Endothelial cell of umbilical vein (primary cell): ENCODE results near the gene SEMA4D. TPM values are rescaled to one million over a fixed set of nuclear protein-coding genes. Genes with fewer than 3 reads are reported as not detected.

Experiments
- BruUV-seq: library from RNA; stranded (reverse); fragments of 400-500 nt; replicated peaks from 2 replicates; lab custom pipeline; 2021; lab: Mats Ljungman, UMichigan
- CTCF ChIA-PET: fragments of 300-600, 350-600 bp; sonication (Branson Sonifier 250); formaldehyde crosslinking; loops from one replicate; lab custom pipeline; 2021; ENCODE audit warnings: antibody characterized with exemption, inconsistent platforms; lab: Charles Lee
- POLR2A ChIA-PET: fragments of 300-600, 350-600 bp; sonication (Branson Sonifier 250); formaldehyde crosslinking; loops from one replicate; lab custom pipeline; 2021; ENCODE audit warnings: antibody characterized with exemption, inconsistent platforms; lab: Charles Lee
- DNase-seq: peaks from one replicate; pipeline ENCODE4 v3.0.0-alpha.2; 2011; ENCODE audit warnings: low read depth, low spot score
- FAIRE-seq: peaks from 2 replicates; lab custom pipeline; 2011; peaks lifted over from hg19 to GRCh38; lab: Jason Lieb, UNC
- H2AFZ ChIP-seq: 2 replicates; pipeline ENCODE4 v1.6.0; 2012; ENCODE audit warnings: low read depth, low read length, control low read depth, inconsistent platforms
- H3K27ac ChIP-seq: 2 replicates; pipeline ENCODE4 v1.5.1; 2011; ENCODE audit warnings: low read depth, mild to moderate bottlenecking, control low read depth, low read length, moderate library complexity; ENCODE audit not compliant: insufficient read depth
- H3K27me3 ChIP-seq, 2 experiments: 2 replicates each; pipeline versions ENCODE4 v1.6.0 to v1.6.1; 2011; ENCODE audit warnings: low read length in 2 of 2, mixed read lengths in 1 of 2; ENCODE audit not compliant: control insufficient read depth in 2 of 2, insufficient read depth in 2 of 2
- H3K36me3 ChIP-seq, 2 experiments: 2 replicates in 1 of 2; 3 replicates in 1 of 2; pipeline ENCODE4 v1.5.1; 2011; ENCODE audit warnings: low read length in 2 of 2, mild to moderate bottlenecking in 1 of 2, moderate library complexity in 1 of 2; ENCODE audit not compliant: control insufficient read depth in 2 of 2, insufficient read depth in 2 of 2; ENCODE audit errors: extremely low read depth in 1 of 2
- H3K4me1 ChIP-seq: 3 replicates; pipeline ENCODE4 v1.5.1; 2011; ENCODE audit warnings: mild to moderate bottlenecking, low read length; ENCODE audit not compliant: control insufficient read depth, insufficient read depth; ENCODE audit errors: extremely low read depth
- H3K4me2 ChIP-seq: 2 replicates; pipeline ENCODE4 v1.6.1; 2011; ENCODE audit warnings: low read length, control low read depth, mixed read lengths; ENCODE audit not compliant: insufficient read depth
- H3K4me3 ChIP-seq, 3 experiments: fragments of 200-600 bp in 1 of 3; sonication (generic), shearing (Covaris generic) in 1 of 3; replicated peaks in 1 of 3; 2 replicates each; pipeline ENCODE4 v1.5.1; 2011 to 2016; ENCODE audit warnings: control low read depth in 3 of 3, low read length in 3 of 3, mild to moderate bottlenecking in 2 of 3, inconsistent platforms in 1 of 3, low read depth in 1 of 3, moderate library complexity in 1 of 3; ENCODE audit not compliant: insufficient read depth in 1 of 3
- H3K79me2 ChIP-seq: 2 replicates; pipeline ENCODE4 v1.6.0; 2012; ENCODE audit warnings: low read length, inconsistent platforms; ENCODE audit not compliant: control insufficient read depth, insufficient read depth
- H3K9ac ChIP-seq: replicated peaks from 2 replicates; pipeline ENCODE3; 2011; ENCODE audit warnings: low read length, control low read depth; ENCODE audit not compliant: insufficient read depth; ENCODE audit errors: extremely low read depth
- H3K9me1 ChIP-seq: replicated peaks from 3 replicates; pipeline ENCODE4 v1.6.0; 2011; ENCODE audit warnings: mild to moderate bottlenecking, low read length; ENCODE audit not compliant: control insufficient read depth, insufficient read depth; ENCODE audit errors: extremely low read depth
- H3K9me3 ChIP-seq: replicated peaks from 2 replicates; pipeline ENCODE4 v1.5.1; 2012; ENCODE audit warnings: low read length, inconsistent platforms; ENCODE audit not compliant: control insufficient read depth, insufficient read depth
- H4K20me1 ChIP-seq: replicated peaks from 2 replicates; pipeline ENCODE3; 2011; ENCODE audit warnings: mild to moderate bottlenecking, low read length; ENCODE audit not compliant: control insufficient read depth, insufficient read depth; ENCODE audit errors: extremely low read depth
- EZH2 ChIP-seq: IDR thresholded peaks from 2 replicates; pipeline ENCODE4 v1.6.1; 2012; ENCODE audit warnings: borderline replicate concordance, low read depth, mild to moderate bottlenecking, moderate library complexity, low read length, inconsistent platforms; ENCODE audit not compliant: severe bottlenecking
- FOS ChIP-seq: IDR thresholded peaks from 2 replicates; pipeline ENCODE4 v1.6.1; 2011; ENCODE audit warnings: mild to moderate bottlenecking, low read length, moderate library complexity, borderline replicate concordance; ENCODE audit not compliant: insufficient read depth
- GATA2 ChIP-seq: IDR thresholded peaks from 2 replicates; pipeline ENCODE4 v1.7.0; 2011; ENCODE audit warnings: low read depth, mild to moderate bottlenecking, moderate library complexity, mixed read lengths, low read length; ENCODE audit not compliant: insufficient read length, insufficient read depth
- JUN ChIP-seq: IDR thresholded peaks from 2 replicates; pipeline ENCODE4 v1.6.1; 2011; ENCODE audit warnings: borderline replicate concordance, low read depth; ENCODE audit not compliant: insufficient read length, insufficient read depth
- MAX ChIP-seq: IDR thresholded peaks from 2 replicates; pipeline ENCODE4 v1.6.1; 2011; ENCODE audit not compliant: insufficient read depth, insufficient read length
- MYC ChIP-seq: IDR thresholded peaks from one replicate; pipeline ENCODE4 v1.6.1; 2011; ENCODE audit warnings: mild to moderate bottlenecking, low read depth, low read length
- POLR2A ChIP-seq: IDR thresholded peaks from 2 replicates; pipeline ENCODE4 v1.6.1; 2012; ENCODE audit warnings: low read depth, mild to moderate bottlenecking, control low read depth, low read length
- POLR2AphosphoS5 ChIP-seq: IDR thresholded peaks from 2 replicates; pipeline ENCODE4 v1.6.1; 2012; ENCODE audit warnings: low read depth, mild to moderate bottlenecking, control low read depth, low read length, moderate library complexity; ENCODE audit not compliant: insufficient read depth
- dilution Hi-C: fragments of 300-500 bp; cut with MboI; formaldehyde crosslinking; loops from one replicate; pipeline ENCODE4 v1.15.0; 2019; ENCODE audit warnings: low sequenced_read_pairs; ENCODE audit not compliant: extremely low pct_ligation_motif_present
- intact Hi-C: fragments of 100-400 bp; cut with micrococcal nuclease; formaldehyde crosslinking; loops from one replicate; pipeline ENCODE4 v1.10.0; 2022
- polyA plus RNA-seq, 4 experiments: library from polyadenylated mRNA; depleted of rRNA in 3 of 4; stranded (reverse) in 3 of 4; unstranded in 1 of 4; fragments of >200 nt; gene quantifications; 2 replicates each; pipeline versions ENCODE4 v1.2.1 to v1.2.3, GENCODE V29; 2011 to 2012; ENCODE audit warnings: missing spikeins in 1 of 4
- total RNA-seq: library from RNA; stranded (reverse); gene quantifications from 2 replicates; pipeline ENCODE4 v1.2.3, GENCODE V29; 2021
- TF ChIP-seq, protein P1 (sequence below), 2 donors: IDR thresholded peaks; 1 replicate in 1 of 2; 2 replicates in 1 of 2; pipeline ENCODE4 v1.5.1; 2011; ENCODE audit warnings: low read length in 2 of 2, mild to moderate bottlenecking in 2 of 2, moderate library complexity in 2 of 2, control low read depth in 1 of 2, inconsistent platforms in 1 of 2, low read depth in 1 of 2; ENCODE audit not compliant: insufficient read depth in 1 of 2; ENCODE audit errors: extremely low read depth in 1 of 2

Gene SEMA4D
- total and polyA plus RNA-seq, 2 donors (not counting 3 experiments of a cell fraction or from before 2014, with no cell fraction given), result 3.9 to 15.7 TPM

DNA sequence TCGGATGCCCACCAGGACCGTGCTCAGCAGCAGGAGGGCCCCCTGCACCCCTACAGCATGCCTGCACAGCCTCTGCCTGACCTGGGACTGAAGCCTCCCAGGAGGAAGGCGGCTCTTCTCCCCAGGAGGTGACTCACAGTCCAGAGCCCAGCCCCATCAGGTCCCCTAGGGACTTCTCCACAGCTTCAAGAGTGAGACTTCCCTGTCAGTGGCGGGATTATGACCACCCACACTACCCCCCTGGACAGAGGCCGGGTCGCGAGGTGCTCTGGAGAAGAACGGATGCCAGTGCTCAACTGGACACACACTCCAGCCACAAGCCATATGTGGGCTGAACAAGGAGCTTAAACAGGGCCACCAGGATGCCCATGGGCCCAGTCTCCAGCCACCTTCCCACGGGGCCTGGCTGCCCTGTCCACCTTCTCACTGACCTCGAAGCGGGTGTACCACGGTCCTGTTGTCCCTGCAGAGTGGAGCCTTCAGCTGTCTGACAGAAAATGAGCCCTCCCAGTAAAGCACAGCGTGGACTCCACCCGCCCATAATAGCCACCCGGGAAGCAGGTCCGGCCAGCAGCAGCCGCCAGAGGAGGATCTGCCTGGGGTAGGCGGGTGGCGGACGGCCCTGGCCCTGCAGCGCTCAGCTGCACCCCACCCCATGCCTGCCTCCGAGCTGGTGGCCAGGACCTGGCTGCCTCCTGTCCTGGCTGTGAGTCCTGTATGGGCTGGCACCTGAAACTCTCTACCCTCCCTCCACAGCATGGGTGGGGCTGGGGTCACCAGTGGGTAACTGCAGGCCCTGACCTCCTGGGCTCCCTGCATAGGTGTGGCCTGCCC, 54.7 kb downstream of the SEMA4D start:
- TF ChIP-seq, protein P1, sequence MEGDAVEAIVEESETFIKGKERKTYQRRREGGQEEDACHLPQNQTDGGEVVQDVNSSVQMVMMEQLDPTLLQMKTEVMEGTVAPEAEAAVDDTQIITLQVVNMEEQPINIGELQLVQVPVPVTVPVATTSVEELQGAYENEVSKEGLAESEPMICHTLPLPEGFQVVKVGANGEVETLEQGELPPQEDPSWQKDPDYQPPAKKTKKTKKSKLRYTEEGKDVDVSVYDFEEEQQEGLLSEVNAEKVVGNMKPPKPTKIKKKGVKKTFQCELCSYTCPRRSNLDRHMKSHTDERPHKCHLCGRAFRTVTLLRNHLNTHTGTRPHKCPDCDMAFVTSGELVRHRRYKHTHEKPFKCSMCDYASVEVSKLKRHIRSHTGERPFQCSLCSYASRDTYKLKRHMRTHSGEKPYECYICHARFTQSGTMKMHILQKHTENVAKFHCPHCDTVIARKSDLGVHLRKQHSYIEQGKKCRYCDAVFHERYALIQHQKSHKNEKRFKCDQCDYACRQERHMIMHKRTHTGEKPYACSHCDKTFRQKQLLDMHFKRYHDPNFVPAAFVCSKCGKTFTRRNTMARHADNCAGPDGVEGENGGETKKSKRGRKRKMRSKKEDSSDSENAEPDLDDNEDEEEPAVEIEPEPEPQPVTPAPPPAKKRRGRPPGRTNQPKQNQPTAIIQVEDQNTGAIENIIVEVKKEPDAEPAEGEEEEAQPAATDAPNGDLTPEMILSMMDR (IDR thresholded peaks at IDR 0.05; ENCODE audit: extremely low read depth in 1 of 2, insufficient read depth in 1 of 2, low read depth in 1 of 2, low read length in 2 of 2), result no peak
- no peak for TF ChIP-seq EZH2
- TF ChIP-seq FOS, result no peak
- no peak for TF ChIP-seq POLR2AphosphoS5
- TF ChIP-seq JUN, result no peak
- no peak for TF ChIP-seq MAX
- TF ChIP-seq POLR2A, result no peak
- TF ChIP-seq MYC, result no peak
- no peak for TF ChIP-seq GATA2
- no TSS peak for BruUV-seq
- no peak overlapping the region for H3K4me3 ChIP-seq
- DNase-seq (no peak), FAIRE-seq (no peak)
- dilution Hi-C loops, result no loop called here
- no peaks in the 10 kb centered on the region for H4K20me1 ChIP-seq
- H3K27me3 ChIP-seq, result no peaks in the 10 kb centered on the region
- no peak overlapping the region for H3K9ac ChIP-seq
- no peak overlapping the region for H3K4me2 ChIP-seq
- no peaks in the 10 kb centered on the region for H3K79me2 ChIP-seq
- intact Hi-C loops, result no loop called here
- H3K9me1 ChIP-seq, result no peaks in the 10 kb centered on the region
- H3K27ac ChIP-seq, result no peak overlapping the region
- ChIA-PET POLR2A (no interaction called here), CTCF (interaction anchor here (1.5 kb wide), 1 partner anchor 106 kb away, joined by 5 read pairs; no protein-coding TSS in a partner anchor)
- H3K9me3 ChIP-seq, result no peaks in the 10 kb centered on the region
- no peaks in the 10 kb centered on the region for H3K4me1 ChIP-seq
- H2AFZ ChIP-seq, result no peak overlapping the region
- H3K36me3 ChIP-seq, result no peaks in the 10 kb centered on the region
